Measurements from ENCODE around the gene ALDH8A1.

DNA sequence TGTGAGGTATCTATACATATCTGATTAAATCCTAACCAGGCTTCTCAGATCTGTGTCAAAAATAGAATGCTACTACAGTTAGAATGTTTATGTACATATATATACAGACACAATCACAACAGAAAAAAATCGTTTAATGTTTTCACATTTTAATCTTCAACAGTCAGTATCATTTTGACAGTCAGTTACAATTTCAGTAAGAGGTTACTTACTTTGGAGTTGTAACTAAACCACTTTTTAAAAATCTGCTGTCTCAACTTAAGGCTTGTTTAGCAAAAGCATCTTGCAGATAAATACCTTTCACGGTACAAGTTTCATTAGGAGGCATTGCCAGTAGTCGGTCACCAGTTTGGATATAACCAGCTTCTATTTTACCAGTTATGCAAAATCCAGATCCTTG is 32.3 kb upstream of the ALDH8A1 start:
- TF ChIP-seq, protein P1, sequence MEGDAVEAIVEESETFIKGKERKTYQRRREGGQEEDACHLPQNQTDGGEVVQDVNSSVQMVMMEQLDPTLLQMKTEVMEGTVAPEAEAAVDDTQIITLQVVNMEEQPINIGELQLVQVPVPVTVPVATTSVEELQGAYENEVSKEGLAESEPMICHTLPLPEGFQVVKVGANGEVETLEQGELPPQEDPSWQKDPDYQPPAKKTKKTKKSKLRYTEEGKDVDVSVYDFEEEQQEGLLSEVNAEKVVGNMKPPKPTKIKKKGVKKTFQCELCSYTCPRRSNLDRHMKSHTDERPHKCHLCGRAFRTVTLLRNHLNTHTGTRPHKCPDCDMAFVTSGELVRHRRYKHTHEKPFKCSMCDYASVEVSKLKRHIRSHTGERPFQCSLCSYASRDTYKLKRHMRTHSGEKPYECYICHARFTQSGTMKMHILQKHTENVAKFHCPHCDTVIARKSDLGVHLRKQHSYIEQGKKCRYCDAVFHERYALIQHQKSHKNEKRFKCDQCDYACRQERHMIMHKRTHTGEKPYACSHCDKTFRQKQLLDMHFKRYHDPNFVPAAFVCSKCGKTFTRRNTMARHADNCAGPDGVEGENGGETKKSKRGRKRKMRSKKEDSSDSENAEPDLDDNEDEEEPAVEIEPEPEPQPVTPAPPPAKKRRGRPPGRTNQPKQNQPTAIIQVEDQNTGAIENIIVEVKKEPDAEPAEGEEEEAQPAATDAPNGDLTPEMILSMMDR (IDR thresholded peaks at IDR 0.05), result no peak
- TF ChIP-seq TAF1 (IDR thresholded peaks at IDR 0.05; ENCODE audit: borderline replicate concordance, low read depth, low read length) (no peak), YY1 (IDR thresholded peaks at IDR 0.05; ENCODE audit: low read depth) (no peak), RFX5 (IDR thresholded peaks at IDR 0.05; ENCODE audit: low read length) (no peak), POLR2AphosphoS5 (IDR thresholded peaks at IDR 0.05; ENCODE audit: low read depth, low read length) (no peak)
- TF ChIP-seq, protein P2, sequence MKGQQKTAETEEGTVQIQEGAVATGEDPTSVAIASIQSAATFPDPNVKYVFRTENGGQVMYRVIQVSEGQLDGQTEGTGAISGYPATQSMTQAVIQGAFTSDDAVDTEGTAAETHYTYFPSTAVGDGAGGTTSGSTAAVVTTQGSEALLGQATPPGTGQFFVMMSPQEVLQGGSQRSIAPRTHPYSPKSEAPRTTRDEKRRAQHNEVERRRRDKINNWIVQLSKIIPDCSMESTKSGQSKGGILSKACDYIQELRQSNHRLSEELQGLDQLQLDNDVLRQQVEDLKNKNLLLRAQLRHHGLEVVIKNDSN (IDR thresholded peaks at IDR 0.05; ENCODE audit: borderline replicate concordance, low read depth), result no peak
